Stimulated activated CD8-positive, alpha-beta memory T cell treated with anti-CD3 and anti-CD28 coated beads, Interleukin-7, amount 100 ng/mL, for 48 hours (primary cell): ENCODE data around the gene CHSY3.

ENCODE experiments used
- DNase-seq, 2 donors: peaks; one replicate each; pipeline ENCODE4 v3.0.0-alpha.2; 2020; ENCODE audit warnings: low read depth in 1 of 2; ENCODE audit errors: extremely low read depth in 1 of 2

Gene CHSY3

GRCh38 chr5:129945028-129945427 is 40.8 kb downstream of the CHSY3 start:
- no peak for DNase-seq

GRCh38 chr5:129945774-129946270 is 41.6 kb downstream of the CHSY3 start:
- no peak for DNase-seq

GRCh38 chr5:129951039-129951438 is 46.8 kb downstream of the CHSY3 start:
- no peak for DNase-seq

- DNase-seq = no peak
These were observed 54.3 kb downstream of the CHSY3 start for GRCh38 chr5:129958581-129958980.

- DNase-seq = no peak
These were observed 56.6 kb downstream of the CHSY3 start for GRCh38 chr5:129960831-129961230.

GRCh38 chr5:129962506-129962905 is 58.2 kb downstream of the CHSY3 start:
- no peak for DNase-seq

GRCh38 chr5:129963359-129963758 is 59.1 kb downstream of the CHSY3 start:
- DNase-seq = no peak

- DNase-seq = no peak
These were observed 61.8 kb downstream of the CHSY3 start for GRCh38 chr5:129966071-129966470.

GRCh38 chr5:129971714-129972113 is 67.4 kb downstream of the CHSY3 start:
- no peak for DNase-seq

- no peak for DNase-seq
These were observed 68.3 kb downstream of the CHSY3 start for GRCh38 chr5:129972465-129973141.

GRCh38 chr5:129973716-129974426 is 69.6 kb downstream of the CHSY3 start:
- no peak for DNase-seq

- DNase-seq = no peak
These were observed 73.5 kb downstream of the CHSY3 start for GRCh38 chr5:129977810-129978209.

GRCh38 chr5:129978270-129978669 is 74.0 kb downstream of the CHSY3 start:
- no peak for DNase-seq

- no peak for DNase-seq
These were observed 84.2 kb downstream of the CHSY3 start for GRCh38 chr5:129988453-129988852.

GRCh38 chr5:129991780-129992179 is 87.5 kb downstream of the CHSY3 start:
- no peak for DNase-seq

GRCh38 chr5:129996896-129997295 is 92.6 kb downstream of the CHSY3 start:
- DNase-seq = no peak

- DNase-seq = no peak
These were observed 96.2 kb downstream of the CHSY3 start for GRCh38 chr5:130000460-130000859.

- DNase-seq = no peak
These were observed 97.9 kb downstream of the CHSY3 start for GRCh38 chr5:130002183-130002582.

GRCh38 chr5:130002876-130003275 is 98.6 kb downstream of the CHSY3 start:
- DNase-seq = no peak

GRCh38 chr5:130011986-130012385 is 107.7 kb downstream of the CHSY3 start:
- no peak for DNase-seq

- no peak for DNase-seq
These were observed 112.9 kb downstream of the CHSY3 start for GRCh38 chr5:130017173-130017572.

GRCh38 chr5:130018641-130019040 is 114.4 kb downstream of the CHSY3 start:
- no peak for DNase-seq
